H9 (cell line): ENCODE data around the gene NXPH1. TPM values are rescaled to one million over a fixed set of nuclear protein-coding genes. Genes with fewer than 3 reads are reported as not detected.

Source experiments
- DNase-seq: peaks from one replicate; pipeline ENCODE4 v3.0.0-alpha.2; 2017
- H2AFZ ChIP-seq: one replicate; pipeline ENCODE4 v1.6.1; 2013; ENCODE audit warnings: mild to moderate bottlenecking, low read length, control low read depth, moderate library complexity
- H2AK5ac ChIP-seq: 2 replicates; pipeline ENCODE4 v1.6.1; 2013; ENCODE audit warnings: low read length, control low read depth, mixed read lengths; ENCODE audit not compliant: insufficient read length
- H2BK120ac ChIP-seq: one replicate; pipeline ENCODE4 v1.6.1; 2013; ENCODE audit warnings: low read depth, mild to moderate bottlenecking, low read length, control low read depth, inconsistent platforms; ENCODE audit not compliant: poor library complexity, severe bottlenecking
- H2BK12ac ChIP-seq: 2 replicates; pipeline ENCODE4 v1.6.1; 2013; ENCODE audit warnings: low read length, control low read depth, mixed read lengths, low read depth; ENCODE audit not compliant: insufficient read length
- H2BK15ac ChIP-seq: 2 replicates; pipeline ENCODE4 v1.6.1; 2013; ENCODE audit warnings: low read depth, low read length, control low read depth
- H2BK20ac ChIP-seq: one replicate; pipeline ENCODE4 v1.6.1; 2013; ENCODE audit warnings: low read depth, mild to moderate bottlenecking, low read length, control low read depth, inconsistent platforms; ENCODE audit not compliant: poor library complexity, severe bottlenecking
- H2BK5ac ChIP-seq: 2 replicates; pipeline ENCODE4 v1.6.1; 2013; ENCODE audit warnings: low read length, control low read depth, mixed read lengths; ENCODE audit not compliant: insufficient read length
- H3K14ac ChIP-seq: 2 replicates; pipeline ENCODE4 v1.6.1; 2013; ENCODE audit warnings: low read length, control low read depth; ENCODE audit not compliant: insufficient read depth
- H3K18ac ChIP-seq: 2 replicates; pipeline ENCODE4 v1.6.1; 2013; ENCODE audit warnings: low read depth, mild to moderate bottlenecking, mixed read lengths, low read length, control low read depth; ENCODE audit not compliant: insufficient read length
- H3K23ac ChIP-seq: 2 replicates; pipeline ENCODE4 v1.6.1; 2013; ENCODE audit warnings: low read length, control low read depth, mixed read lengths, low read depth; ENCODE audit not compliant: insufficient read length
- H3K23me2 ChIP-seq: 2 replicates; pipeline ENCODE4 v1.6.1; 2013; ENCODE audit warnings: low read depth, mild to moderate bottlenecking, mixed read lengths, low read length, control low read depth; ENCODE audit not compliant: insufficient read length, poor library complexity, severe bottlenecking
- H3K27ac ChIP-seq: 2 replicates; pipeline ENCODE4 v1.5.1; 2013; ENCODE audit warnings: low read length, control low read depth, mixed read lengths, low read depth; ENCODE audit not compliant: insufficient read length
- H3K27me3 ChIP-seq: 2 replicates; pipeline ENCODE4 v1.6.1; 2013; ENCODE audit warnings: low read length, control low read depth, inconsistent platforms; ENCODE audit not compliant: insufficient read depth
- H3K4ac ChIP-seq: 2 replicates; pipeline ENCODE4 v1.6.1; 2013; ENCODE audit warnings: low read depth, mild to moderate bottlenecking, control low read depth, inconsistent platforms, low read length, moderate library complexity
- H3K4me1 ChIP-seq: 2 replicates; pipeline ENCODE4 v1.6.1; 2013; ENCODE audit warnings: low read length, control low read depth, inconsistent platforms; ENCODE audit not compliant: insufficient read depth
- H3K4me2 ChIP-seq: 2 replicates; pipeline ENCODE4 v1.6.1; 2013; ENCODE audit warnings: low read length, control low read depth, mixed read lengths; ENCODE audit not compliant: insufficient read length, insufficient read depth
- H3K56ac ChIP-seq: 2 replicates; pipeline ENCODE4 v1.6.1; 2013; ENCODE audit warnings: low read depth, mild to moderate bottlenecking, mixed read lengths, low read length, control low read depth; ENCODE audit not compliant: insufficient read length
- H3K79me1 ChIP-seq: 2 replicates; pipeline ENCODE4 v1.6.1; 2013; ENCODE audit warnings: low read depth, mild to moderate bottlenecking, moderate library complexity, low read length, control low read depth, inconsistent platforms; ENCODE audit not compliant: insufficient read depth, poor library complexity, severe bottlenecking
- H3K79me2 ChIP-seq: 2 replicates; pipeline ENCODE4 v1.6.1; 2013; ENCODE audit warnings: low read length, control low read depth, inconsistent platforms; ENCODE audit not compliant: insufficient read depth
- H3K9ac ChIP-seq: 2 replicates; pipeline ENCODE4 v1.6.1; 2013; ENCODE audit warnings: low read length, control low read depth, mixed read lengths; ENCODE audit not compliant: insufficient read length; ENCODE audit errors: extremely low read depth
- H3K9me3 ChIP-seq: one replicate; pipeline ENCODE4 v1.6.1; 2013; ENCODE audit warnings: low read depth, low read length, inconsistent platforms; ENCODE audit not compliant: control insufficient read depth
- H3T11ph ChIP-seq: one replicate; pipeline ENCODE4 v1.6.1; 2013; ENCODE audit warnings: mild to moderate bottlenecking, low read length, control low read depth, inconsistent platforms
- H4K20me1 ChIP-seq: one replicate; pipeline ENCODE4 v1.6.1; 2013; ENCODE audit not compliant: control insufficient read depth, insufficient read length, insufficient read depth
- H4K5ac ChIP-seq: 2 replicates; pipeline ENCODE4 v1.6.1; 2013; ENCODE audit warnings: low read depth, mild to moderate bottlenecking, mixed read lengths, low read length, control low read depth; ENCODE audit not compliant: insufficient read length
- H4K8ac ChIP-seq: replicated peaks from 2 replicates; pipeline ENCODE4 v1.6.1; 2013; ENCODE audit warnings: low read length, control low read depth, mixed read lengths, low read depth; ENCODE audit not compliant: insufficient read length
- H4K91ac ChIP-seq: 2 replicates; pipeline ENCODE4 v1.6.1; 2013; ENCODE audit warnings: low read depth, mild to moderate bottlenecking, moderate library complexity, mixed read lengths, low read length, control low read depth; ENCODE audit not compliant: insufficient read length
- H3K27ac Mint-ChIP-seq, 3 experiments: 2 replicates in 2 of 3; 3 replicates in 1 of 3; pipeline ENCODE4 v1.8.0; 2020 to 2021; ENCODE audit warnings: mixed read lengths in 3 of 3, mild to moderate bottlenecking in 1 of 3, moderate library complexity in 1 of 3
- H3K27me3 Mint-ChIP-seq: 2 replicates; pipeline ENCODE4 v1.8.0; 2021; ENCODE audit warnings: low read depth, mild to moderate bottlenecking, moderate library complexity, mixed read lengths
- H3K36me3 Mint-ChIP-seq, 3 experiments: 2 replicates in 2 of 3; 3 replicates in 1 of 3; pipeline ENCODE4 v1.8.0; 2020 to 2021; ENCODE audit warnings: low read depth in 3 of 3, mixed read lengths in 3 of 3; ENCODE audit not compliant: insufficient read depth in 1 of 3
- H3K4me1 Mint-ChIP-seq, 2 experiments: 2 replicates each; pipeline ENCODE4 v1.8.0; 2020; ENCODE audit warnings: mixed read lengths in 2 of 2
- H3K4me3 Mint-ChIP-seq, 2 experiments: 2 replicates in 1 of 2; 3 replicates in 1 of 2; pipeline ENCODE4 v1.8.0; 2020 to 2021; ENCODE audit warnings: mild to moderate bottlenecking in 2 of 2, mixed read lengths in 2 of 2, moderate library complexity in 1 of 2
- H3K9me3 Mint-ChIP-seq, 2 experiments: 2 replicates in 1 of 2; 3 replicates in 1 of 2; pipeline ENCODE4 v1.8.0; 2020; ENCODE audit warnings: mild to moderate bottlenecking in 2 of 2, mixed read lengths in 2 of 2, moderate library complexity in 1 of 2
- total RNA-seq: library from RNA; stranded (reverse); gene quantifications from 2 replicates; pipeline ENCODE4 v1.2.1, GENCODE V29; 2021
- TF ChIP-seq, protein P1 (sequence below): fragments of 200-600 bp; sonication (generic); conservative IDR thresholded peaks from 3 replicates; pipeline ENCODE4 v1.8.0; 2021; ENCODE audit warnings: antibody characterized with exemption, mild to moderate bottlenecking

NXPH1 gene
- total RNA-seq, 1 experiment from 2014 or later = 0.15 TPM

DNA sequence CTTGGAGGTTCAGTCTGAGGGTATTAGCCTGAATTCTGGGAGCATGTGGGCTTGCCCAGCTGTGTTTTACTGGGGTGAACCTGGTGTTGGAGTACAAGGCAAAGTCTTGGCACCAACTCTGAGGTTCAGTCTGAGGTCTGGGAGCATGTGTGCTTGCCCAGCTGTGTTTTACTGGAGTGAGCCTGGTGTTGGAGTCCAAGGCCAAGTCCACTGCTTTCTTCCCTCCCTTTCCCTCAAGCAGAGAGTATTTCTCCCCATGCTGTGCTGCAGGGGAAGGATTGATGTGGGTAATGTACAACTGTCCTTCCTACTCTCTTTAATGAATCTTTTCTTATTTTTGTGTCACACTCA, 236.1 kb downstream of the NXPH1 start:
- Histone ChIP-seq H3K79me1 (no peaks in the 10 kb centered on the region), H3K56ac (no peak overlapping the region), H3K4me2 (no peak overlapping the region), H2BK15ac (no peak overlapping the region), H3K14ac (no peak overlapping the region; the same call in 1 of the 2 replicates), H2BK12ac (no peak overlapping the region), H3K79me2 (no peaks in the 10 kb centered on the region), H2AFZ (no peak overlapping the region), H4K5ac (no peak overlapping the region), H3K27me3 (no peaks in the 10 kb centered on the region), H4K20me1 (no peaks in the 10 kb centered on the region), H4K91ac (no peak overlapping the region), H2BK5ac (no peak overlapping the region), H2BK120ac (no peak overlapping the region), H4K8ac (no peak overlapping the region), H2BK20ac (no peak overlapping the region), H3K9ac (no peak overlapping the region), H3K9me3 (no peaks in the 10 kb centered on the region), H3K4ac (no peak overlapping the region), H3K18ac (no peak overlapping the region), H3K23me2 (no peaks in the 10 kb centered on the region), H3K23ac (no peak overlapping the region), H3K4me1 (no peaks in the 10 kb centered on the region), H3T11ph (no peak overlapping the region), H2AK5ac (no peak overlapping the region), H3K27ac (no peak overlapping the region)
- H3K4me1 Mint-ChIP-seq = no peaks in the 10 kb centered on the region
- H3K27ac Mint-ChIP-seq = no peak overlapping the region
- no peak overlapping the region for H3K4me3 Mint-ChIP-seq
- TF ChIP-seq, protein P1, sequence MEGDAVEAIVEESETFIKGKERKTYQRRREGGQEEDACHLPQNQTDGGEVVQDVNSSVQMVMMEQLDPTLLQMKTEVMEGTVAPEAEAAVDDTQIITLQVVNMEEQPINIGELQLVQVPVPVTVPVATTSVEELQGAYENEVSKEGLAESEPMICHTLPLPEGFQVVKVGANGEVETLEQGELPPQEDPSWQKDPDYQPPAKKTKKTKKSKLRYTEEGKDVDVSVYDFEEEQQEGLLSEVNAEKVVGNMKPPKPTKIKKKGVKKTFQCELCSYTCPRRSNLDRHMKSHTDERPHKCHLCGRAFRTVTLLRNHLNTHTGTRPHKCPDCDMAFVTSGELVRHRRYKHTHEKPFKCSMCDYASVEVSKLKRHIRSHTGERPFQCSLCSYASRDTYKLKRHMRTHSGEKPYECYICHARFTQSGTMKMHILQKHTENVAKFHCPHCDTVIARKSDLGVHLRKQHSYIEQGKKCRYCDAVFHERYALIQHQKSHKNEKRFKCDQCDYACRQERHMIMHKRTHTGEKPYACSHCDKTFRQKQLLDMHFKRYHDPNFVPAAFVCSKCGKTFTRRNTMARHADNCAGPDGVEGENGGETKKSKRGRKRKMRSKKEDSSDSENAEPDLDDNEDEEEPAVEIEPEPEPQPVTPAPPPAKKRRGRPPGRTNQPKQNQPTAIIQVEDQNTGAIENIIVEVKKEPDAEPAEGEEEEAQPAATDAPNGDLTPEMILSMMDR = no peak
- H3K36me3 Mint-ChIP-seq = peaks cover 0 to 10% (median 2%) of the 10 kb centered on the region in 3 experiments; a peak in 3 of 7 replicates
- peaks cover 9 to 11% of the 10 kb centered on the region in 2 experiments for H3K9me3 Mint-ChIP-seq
- DNase-seq = no peak
- H3K27me3 Mint-ChIP-seq = no peaks in the 10 kb centered on the region
